ENCODE data around the gene RNF144B. TPM values are rescaled to one million over a fixed set of nuclear protein-coding genes. Genes with fewer than 3 reads are reported as not detected.

RNF144B gene
- total RNA-seq, 1 experiment from 2014 or later, result 2.3 TPM

DNA sequence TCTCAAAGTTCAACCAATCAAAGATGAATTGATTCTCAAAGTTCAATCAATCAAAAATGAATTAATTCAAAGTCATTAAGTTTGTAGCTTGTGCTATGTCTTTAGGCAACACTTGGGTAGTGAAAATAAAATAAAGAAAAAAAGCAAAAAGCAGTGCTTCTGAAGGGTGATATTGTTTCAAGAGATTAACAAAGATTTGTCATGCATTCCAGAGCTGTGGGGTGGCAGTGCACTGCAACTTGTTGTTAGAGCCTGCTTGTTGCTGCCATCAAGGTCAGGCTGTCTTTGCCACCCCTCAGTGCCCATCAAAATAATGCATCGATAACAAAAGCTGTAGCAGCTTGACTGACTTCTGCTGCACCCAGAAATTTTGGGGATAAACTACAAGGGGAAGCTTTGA lies 128.6 kb downstream of the RNF144B start:
- no peak overlapping the region for H2AFZ ChIP-seq (ENCODE audit: low read length)
- H3K36me3 Mint-ChIP-seq (ENCODE audit: insufficient read depth in 1 of 3, low read depth in 3 of 3), result no peaks in the 10 kb centered on the region
- no peaks in the 10 kb centered on the region for H3K79me2 ChIP-seq (ENCODE audit: insufficient read depth, low read length)
- peaks cover 15 to 16% of the 10 kb centered on the region in 2 experiments for H3K4me1 Mint-ChIP-seq
- H3K56ac ChIP-seq (ENCODE audit: insufficient read length, low read depth, low read length), result no peak overlapping the region
- no peak for TF ChIP-seq CTCF (conservative IDR thresholded peaks at IDR 0.05)
- H3K79me1 ChIP-seq (ENCODE audit: insufficient read depth, low read depth, low read length, poor library complexity, severe bottlenecking), result no peaks in the 10 kb centered on the region
- no peak overlapping the region for H3K4ac ChIP-seq (ENCODE audit: low read depth, low read length)
- no peaks in the 10 kb centered on the region for H3K9me3 ChIP-seq (ENCODE audit: control insufficient read depth, low read depth, low read length)
- H3K27me3 ChIP-seq (ENCODE audit: insufficient read depth, low read length), result no peaks in the 10 kb centered on the region
- no peak overlapping the region for H2AK5ac ChIP-seq (ENCODE audit: insufficient read length, low read length)
- H2BK12ac ChIP-seq (ENCODE audit: insufficient read length, low read depth, low read length), result no peak overlapping the region
- H3K9ac ChIP-seq (ENCODE audit: extremely low read depth, insufficient read length, low read length), result no peak overlapping the region
- H2BK5ac ChIP-seq (ENCODE audit: insufficient read length, low read length), result no peak overlapping the region
- no peak overlapping the region for H2BK20ac ChIP-seq (ENCODE audit: low read depth, low read length, poor library complexity, severe bottlenecking)
- no CpG with 5 or more reads among the region's 1 CpG for WGBS (ENCODE audit: extremely low coverage, insufficient read length, low lambda C conversion rate)
- no peak overlapping the region for H3K18ac ChIP-seq (ENCODE audit: insufficient read length, low read depth, low read length)
- H3K14ac ChIP-seq (ENCODE audit: insufficient read depth, low read length), result no peak overlapping the region
- H3K23ac ChIP-seq (ENCODE audit: insufficient read length, low read depth, low read length), result no peak overlapping the region
- no peak overlapping the region for H2BK15ac ChIP-seq (ENCODE audit: low read depth, low read length)
- no peaks in the 10 kb centered on the region for H3K27me3 Mint-ChIP-seq (ENCODE audit: low read depth)
- no peak overlapping the region for H3T11ph ChIP-seq (ENCODE audit: low read length)
- no peak for DNase-seq
- H3K27ac Mint-ChIP-seq, result peak overlapping the region in 1 of 3 experiments; percentile 51; a peak in 1 of 7 replicates
- H4K20me1 ChIP-seq (ENCODE audit: control insufficient read depth, insufficient read depth, insufficient read length), result no peaks in the 10 kb centered on the region
- H3K27ac ChIP-seq (ENCODE audit: insufficient read length, low read depth, low read length), result no peak overlapping the region
- H4K5ac ChIP-seq (ENCODE audit: insufficient read length, low read depth, low read length), result no peak overlapping the region
- no peaks in the 10 kb centered on the region for H3K9me3 Mint-ChIP-seq
- H3K4me2 ChIP-seq (ENCODE audit: insufficient read depth, insufficient read length, low read length), result no peak overlapping the region
- H4K8ac ChIP-seq (replicated peaks; ENCODE audit: insufficient read length, low read depth, low read length), result no peak overlapping the region
- no peaks in the 10 kb centered on the region for H3K23me2 ChIP-seq (ENCODE audit: insufficient read length, low read depth, low read length, poor library complexity, severe bottlenecking)
- no peak overlapping the region for H2BK120ac ChIP-seq (ENCODE audit: low read depth, low read length, poor library complexity, severe bottlenecking)
- H4K91ac ChIP-seq (ENCODE audit: insufficient read length, low read depth, low read length), result no peak overlapping the region
- H3K4me3 Mint-ChIP-seq, result no peak overlapping the region
- no peaks in the 10 kb centered on the region for H3K4me1 ChIP-seq (ENCODE audit: insufficient read depth, low read length)

Other genes starting within 250 kb of the RNF144B start
- 13.0 and 13.3 TPM in 2 replicates for gene TPMT, start 232.3 kb upstream of the RNF144B start, total RNA-seq (2021)
- gene KDM1B, start 231.9 kb upstream of the RNF144B start, total RNA-seq (2021), result 5.2 and 5.4 TPM in 2 replicates
- 216 and 217 TPM in 2 replicates for gene DEK, start 122.8 kb upstream of the RNF144B start, total RNA-seq (2021)

Data from H9 (cell line).